Activated CD8-positive, alpha-beta T cell treated with anti-CD3 and anti-CD28 coated beads, Interleukin-2, amount 10 ng/mL, durations not matched to agents 7 days and 5 days (primary cell): ENCODE measurements around the gene ACTR1A. TPM values are rescaled to one million over a fixed set of nuclear protein-coding genes. Genes with fewer than 3 reads are reported as not detected.

Experiments
- ATAC-seq: fragments of 150-1000 bp; cut with Tn5 transposase; one replicate; pipeline ENCODE4 v1.10.0; 2021; ENCODE audit warnings: moderate library complexity
- CTCF ChIA-PET: fragments of 350-600 bp; sonication (Branson Sonifier 250); formaldehyde crosslinking; loops from one replicate; lab custom pipeline; 2021; ENCODE audit warnings: antibody characterized with exemption; lab: Charles Lee
- POLR2A ChIA-PET: fragments of 350-600 bp; sonication (Branson Sonifier 250); formaldehyde crosslinking; loops from one replicate; lab custom pipeline; 2021; ENCODE audit warnings: antibody characterized with exemption; lab: Charles Lee
- DNase-seq: peaks from one replicate; pipeline ENCODE4 v3.0.0-alpha.2; 2020
- H3K27ac Mint-ChIP-seq: one replicate; pipeline ENCODE4 v1.8.0; 2021; ENCODE audit warnings: mild to moderate bottlenecking, mixed read lengths
- H3K27me3 Mint-ChIP-seq: one replicate; pipeline ENCODE4 v1.8.0; 2021; ENCODE audit warnings: low read depth, mixed read lengths
- H3K36me3 Mint-ChIP-seq: one replicate; pipeline ENCODE4 v1.8.0; 2021; ENCODE audit warnings: low read depth, mixed read lengths
- H3K4me1 Mint-ChIP-seq: one replicate; pipeline ENCODE4 v1.8.0; 2021; ENCODE audit warnings: low read depth, mixed read lengths
- H3K4me3 Mint-ChIP-seq: one replicate; pipeline ENCODE4 v1.8.0; 2021; ENCODE audit warnings: mild to moderate bottlenecking, mixed read lengths
- H3K9me3 Mint-ChIP-seq: one replicate; pipeline ENCODE4 v1.8.0; 2022; ENCODE audit warnings: mixed read lengths; ENCODE audit not compliant: insufficient read depth
- microRNA-seq: library from miRNA; unstranded; fragments of <30 nt; microRNA quantifications from one replicate; pipeline ENCODE4 v1.2.0, GENCODE V29; 2022
- total RNA-seq, 2 experiments: library from RNA; stranded (reverse); gene quantifications; one replicate each; pipeline ENCODE4 v1.2.3, GENCODE V29; 2021

The ACTR1A gene
- total RNA-seq, 2 experiments from 2014 or later, result 72.7 to 75.8 TPM

- Mint-ChIP-seq H3K9me3 (no peaks in the 10 kb centered on the region), H3K27ac (peak overlapping the region; percentile 76), H3K4me3 (peak overlapping the region; percentile 88), H3K4me1 (peaks cover 59% of the 10 kb centered on the region), H3K27me3 (no peaks in the 10 kb centered on the region), H3K36me3 (peaks cover 24% of the 10 kb centered on the region)
- POLR2A ChIA-PET, result interaction anchor here (1.0 to 7.1 kb wide), 6 partner anchors 9 to 40 kb away, joined by 3 to 81 read pairs (median 17); partner anchors contain the start of genes C10orf95, FBXL15 and NFKB2
- CTCF ChIA-PET, result interaction anchor here (1.4 to 5.5 kb wide), 5 partner anchors 13 to 266 kb away, joined by 5 to 28 read pairs (median 16); partner anchors contain the start of gene C10orf95
- DNase-seq (peak; percentile 36), ATAC-seq (no peak)
These were observed 67.4 kb downstream of the ACTR1A start for GRCh38 chr10:102435133-102435497.

GRCh38 chr10:102434394-102435132 is 67.9 kb downstream of the ACTR1A start:
- peak overlapping the region; percentile 88 for H3K4me3 Mint-ChIP-seq
- CTCF ChIA-PET, result interaction anchor here (1.4 to 5.5 kb wide), 6 partner anchors 12 to 265 kb away, joined by 5 to 36 read pairs (median 21); partner anchors contain the start of genes C10orf95 and FBXL15

GRCh38 chr10:102433619-102434046 is 68.9 kb downstream of the ACTR1A start:
- H3K4me3 Mint-ChIP-seq, result peak overlapping the region; percentile 95
- no peak for ATAC-seq
- peak overlapping the region; percentile 94 for H3K27ac Mint-ChIP-seq
- peaks cover 59% of the 10 kb centered on the region for H3K4me1 Mint-ChIP-seq
- ChIA-PET CTCF (interaction anchor here (1.1 to 5.5 kb wide), 5 partner anchors 9 to 45 kb away, joined by 3 to 36 read pairs (median 26); partner anchors contain the start of genes C10orf95 and FBXL15), POLR2A (interaction anchor here (0.6 to 7.1 kb wide), 5 partner anchors 12 to 70 kb away, joined by 3 to 81 read pairs (median 4); partner anchors contain the start of genes C10orf95 and FBXL15)
- H3K9me3 Mint-ChIP-seq, result no peaks in the 10 kb centered on the region
- no peaks in the 10 kb centered on the region for H3K27me3 Mint-ChIP-seq
- no peak for DNase-seq
- H3K36me3 Mint-ChIP-seq, result peaks cover 24% of the 10 kb centered on the region

More at GRCh38 chr10:102434394-102435132, 67.9 kb downstream of the ACTR1A start:
- peak overlapping the region; percentile 76 for H3K27ac Mint-ChIP-seq
- peaks cover 24% of the 10 kb centered on the region for H3K36me3 Mint-ChIP-seq
- POLR2A ChIA-PET, result interaction anchor here (1.0 to 7.1 kb wide), 5 partner anchors 13 to 40 kb away, joined by 3 to 81 read pairs (median 23); partner anchors contain the start of genes C10orf95, FBXL15 and NFKB2
- no peaks in the 10 kb centered on the region for H3K27me3 Mint-ChIP-seq
- H3K4me1 Mint-ChIP-seq, result peaks cover 59% of the 10 kb centered on the region
- H3K9me3 Mint-ChIP-seq, result no peaks in the 10 kb centered on the region
- ATAC-seq (no peak), DNase-seq (no peak)

- Mint-ChIP-seq H3K36me3 (peaks cover 12% of the 10 kb centered on the region), H3K27me3 (no peaks in the 10 kb centered on the region), H3K4me1 (peaks cover 47% of the 10 kb centered on the region), H3K4me3 (peak within 1 kb of the TSS; percentile 95), H3K9me3 (no peaks in the 10 kb centered on the region), H3K27ac (peak within 1 kb of the TSS; percentile 94)
- ATAC-seq (peak; percentile 90), DNase-seq (peak; percentile 97)
- ChIA-PET POLR2A (interaction anchor here (0.8 to 7.1 kb wide), 7 partner anchors 10 to 72 kb away, joined by 3 to 81 read pairs (median 4); partner anchors contain the start of genes C10orf95, FBXL15, NFKB2 and SUFU), CTCF (interaction anchor here (1.0 to 5.5 kb wide), 10 partner anchors 11 to 263 kb away, joined by 3 to 36 read pairs (median 4); partner anchors contain the start of genes ACTR1A and FBXL15)
These were observed 70.2 kb downstream of the ACTR1A start, which contains the start of gene CUEDC2 for GRCh38 chr10:102432162-102432950. TSS of gene CUEDC2 (minus strand) at chr10:102432574. CDS start at chr10:102425188, 7,386 bp downstream.

- no peak for ATAC-seq
- ChIA-PET POLR2A (interaction anchor here (1.1 to 7.1 kb wide), 5 partner anchors 10 to 72 kb away, joined by 3 to 81 read pairs (median 12); partner anchors contain the start of genes C10orf95, FBXL15, NFKB2 and SUFU), CTCF (interaction anchor here (1.0 to 5.5 kb wide), 8 partner anchors 10 to 262 kb away, joined by 3 to 36 read pairs (median 5); partner anchors contain the start of gene FBXL15)
- DNase-seq, result no peak
- Mint-ChIP-seq H3K4me1 (peaks cover 43% of the 10 kb centered on the region), H3K9me3 (no peaks in the 10 kb centered on the region), H3K36me3 (peaks cover 8% of the 10 kb centered on the region), H3K27me3 (no peaks in the 10 kb centered on the region), H3K27ac (peak overlapping the region; percentile 94), H3K4me3 (peak overlapping the region; percentile 95)
These were observed 70.9 kb downstream of the ACTR1A start for GRCh38 chr10:102431452-102432124.

- CTCF ChIA-PET, result no interaction called here
These were observed 73.0 kb downstream of the ACTR1A start for GRCh38 chr10:102429468-102429867.

More at GRCh38 chr10:102429468-102429867, 73.0 kb downstream of the ACTR1A start:
- Mint-ChIP-seq H3K36me3 (peaks cover 4% of the 10 kb centered on the region), H3K27ac (no peak overlapping the region), H3K4me3 (no peak overlapping the region), H3K27me3 (no peaks in the 10 kb centered on the region), H3K4me1 (peaks cover 28% of the 10 kb centered on the region), H3K9me3 (no peaks in the 10 kb centered on the region)
- POLR2A ChIA-PET, result no interaction called here
- ATAC-seq, result no peak
- DNase-seq, result no peak

Small RNA genes lying within 50 kb of the gene (microRNA-seq; reads per million reads assigned to microRNA genes)
- gene MIR146B, result 30,759 reads per million, percentile 98 among the genes with 10 or more reads in this experiment

Other genes starting within 250 kb of the ACTR1A start
- gene NFKB2, start 107.0 kb downstream of the ACTR1A start, total RNA-seq, result 10 to 100 TPM; 52.7 to 56.6 TPM
- gene PSD, start 83.9 kb downstream of the ACTR1A start, total RNA-seq, result 1 to 10 TPM in 1 of 2 experiments, under 1 TPM in 1; 0.92 to 1.6 TPM
- gene FBXL15, start 81.9 kb downstream of the ACTR1A start, total RNA-seq, result 10 to 100 TPM; 12.7 to 13.8 TPM
- gene CUEDC2, start 70.1 kb downstream of the ACTR1A start, total RNA-seq, result 10 to 100 TPM; 71.7 to 77.6 TPM
- gene C10orf95, start 51.2 kb downstream of the ACTR1A start, total RNA-seq, result under 1 TPM in 1 of 2 experiments, not detected in 1; 0.32 TPM
- gene SUFU, start 1.3 kb upstream of the ACTR1A start, total RNA-seq, result 10 to 100 TPM; 10.6 to 12.0 TPM
- 10 to 100 TPM; 45.0 to 47.1 TPM for gene TRIM8, start 141.8 kb upstream of the ACTR1A start, total RNA-seq
- gene ARL3, start 211.7 kb upstream of the ACTR1A start, total RNA-seq, result 1 to 10 TPM; 4.7 to 5.2 TPM
- 10 to 100 TPM; 22.2 TPM for gene SFXN2, start 211.9 kb upstream of the ACTR1A start, total RNA-seq
- gene WBP1L, start 241.2 kb upstream of the ACTR1A start, total RNA-seq, result 10 to 100 TPM; 25.7 to 25.9 TPM